Thymus (tissue), 11 donors: Measurements from ENCODE around the gene MLPH. TPM values are rescaled to one million over a fixed set of nuclear protein-coding genes. Genes with fewer than 3 reads are reported as not detected.

Experiments used
- DNase-seq, 9 donors: peaks; one replicate each; pipeline ENCODE4 v3.0.0-alpha.2; 2013; ENCODE audit warnings: low spot score in 9 of 9, low read depth in 6 of 9, missing footprints in 1 of 9
- H3K27ac ChIP-seq, 2 donors: one replicate each; pipeline ENCODE4 v1.5.1; 2013; ENCODE audit warnings: control low read depth in 1 of 2, low read depth in 1 of 2, low read length in 1 of 2, mild to moderate bottlenecking in 1 of 2, moderate library complexity in 1 of 2
- H3K27me3 ChIP-seq, 2 donors: one replicate each; pipeline ENCODE4 v1.5.1; 2013; ENCODE audit warnings: low read length in 1 of 2; ENCODE audit not compliant: control insufficient read depth in 2 of 2, insufficient read depth in 1 of 2
- H3K36me3 ChIP-seq, 2 donors: one replicate each; pipeline ENCODE4 v1.5.1; 2013; ENCODE audit warnings: low read length in 1 of 2, mild to moderate bottlenecking in 1 of 2, moderate library complexity in 1 of 2; ENCODE audit not compliant: control insufficient read depth in 2 of 2, insufficient read depth in 2 of 2
- H3K4me1 ChIP-seq, 2 donors: one replicate each; pipeline ENCODE4 v1.5.1; 2013; ENCODE audit warnings: low read length in 2 of 2; ENCODE audit not compliant: control insufficient read depth in 2 of 2, insufficient read depth in 2 of 2
- H3K4me3 ChIP-seq, 2 donors: one replicate each; pipeline ENCODE4 v1.5.1; 2013; ENCODE audit warnings: low read length in 2 of 2, control low read depth in 1 of 2, mild to moderate bottlenecking in 1 of 2
- H3K9me3 ChIP-seq, 2 donors: one replicate each; pipeline ENCODE4 v1.5.1; 2013; ENCODE audit warnings: low read length in 1 of 2, mild to moderate bottlenecking in 1 of 2; ENCODE audit not compliant: control insufficient read depth in 2 of 2, insufficient read depth in 1 of 2
- WGBS: extraction: QIAGEN DNeasy Blood & Tissue Kit; methylation state at CpG from one replicate; pipeline ENCODE4 v1.1.7; 2013; 5-methylcytosine and 5-hydroxymethylcytosine counted together
- polyA plus RNA-seq: library from polyadenylated mRNA; stranded (reverse); fragments of 200-250 nt; gene quantifications from one replicate; pipeline ENCODE4 v1.2.3, GENCODE V29; 2013
- total RNA-seq: library from RNA; stranded (reverse); fragments of 120-200 nt; gene quantifications from one replicate; pipeline ENCODE4 v1.2.4, GENCODE V29; 2013
- donor health status: healthy.

The MLPH gene
- total and polyA plus RNA-seq, 2 donors = 0.24 to 2.4 TPM

- Histone ChIP-seq H3K9me3 (peaks cover 0 to 6% of the 10 kb centered on the region in 2 donors), H3K36me3 (no peaks in the 10 kb centered on the region), H3K4me3 (no peak overlapping the region), H3K27me3 (peaks cover 0 to 42% of the 10 kb centered on the region in 2 donors), H3K27ac (no peak overlapping the region), H3K4me1 (peaks cover 0 to 3% of the 10 kb centered on the region in 2 donors)
- DNase-seq = no peak
- 70% methylated on average over 11 of the region's 11 CpGs for WGBS
These were observed 11.3 kb downstream of the MLPH start for GRCh38 chr2:237498341-237498740.

- H3K4me3 ChIP-seq = no peak overlapping the region
- no peak overlapping the region for H3K27ac ChIP-seq
- H3K27me3 ChIP-seq = peaks cover 0 to 39% of the 10 kb centered on the region in 2 donors
- H3K36me3 ChIP-seq = no peaks in the 10 kb centered on the region
- 67% methylated on average over 13 of the region's 13 CpGs for WGBS
- H3K9me3 ChIP-seq = no peaks in the 10 kb centered on the region
- peaks cover 0 to 3% of the 10 kb centered on the region in 2 donors for H3K4me1 ChIP-seq
- DNase-seq = no peak
These were observed 13.8 kb downstream of the MLPH start for GRCh38 chr2:237500681-237501424.

- H3K27ac ChIP-seq = no peak overlapping the region
- no peak for DNase-seq
- no peaks in the 10 kb centered on the region for H3K4me1 ChIP-seq
- no peak overlapping the region for H3K4me3 ChIP-seq
- no peaks in the 10 kb centered on the region for H3K36me3 ChIP-seq
- no peaks in the 10 kb centered on the region for H3K9me3 ChIP-seq
- 91% methylated on average over 2 of the region's 2 CpGs for WGBS
- peaks cover 0 to 31% of the 10 kb centered on the region in 2 donors for H3K27me3 ChIP-seq
These were observed 15.0 kb downstream of the MLPH start for GRCh38 chr2:237501892-237502513.

DNA sequence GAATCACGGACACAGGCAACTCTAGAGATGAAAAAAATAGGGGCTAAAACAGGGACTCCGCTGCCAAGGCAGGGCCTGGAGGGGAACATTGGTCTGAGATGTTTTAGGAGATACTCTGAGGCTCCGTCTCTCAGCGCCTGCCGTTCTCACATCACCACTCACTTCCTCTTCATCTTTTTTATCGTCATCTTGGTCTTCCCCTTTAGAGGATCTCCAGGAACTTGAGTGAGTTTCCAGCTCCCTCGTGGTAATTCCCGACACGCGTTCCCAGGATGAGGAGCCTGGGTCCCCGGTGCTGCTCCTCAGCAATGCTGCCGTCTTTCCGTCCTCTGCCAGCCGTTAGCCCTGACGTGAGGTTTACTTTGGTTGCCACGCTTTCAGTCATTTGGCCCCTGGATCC lies 16.1 kb downstream of the MLPH start:
- no peaks in the 10 kb centered on the region for H3K9me3 ChIP-seq
- H3K36me3 ChIP-seq = no peaks in the 10 kb centered on the region
- H3K27me3 ChIP-seq = peaks cover 0 to 19% of the 10 kb centered on the region in 2 donors
- 83% methylated on average over 16 of the region's 16 CpGs for WGBS
- no peak overlapping the region for H3K27ac ChIP-seq
- H3K4me3 ChIP-seq = no peak overlapping the region
- no peaks in the 10 kb centered on the region for H3K4me1 ChIP-seq
- no peak for DNase-seq

DNA sequence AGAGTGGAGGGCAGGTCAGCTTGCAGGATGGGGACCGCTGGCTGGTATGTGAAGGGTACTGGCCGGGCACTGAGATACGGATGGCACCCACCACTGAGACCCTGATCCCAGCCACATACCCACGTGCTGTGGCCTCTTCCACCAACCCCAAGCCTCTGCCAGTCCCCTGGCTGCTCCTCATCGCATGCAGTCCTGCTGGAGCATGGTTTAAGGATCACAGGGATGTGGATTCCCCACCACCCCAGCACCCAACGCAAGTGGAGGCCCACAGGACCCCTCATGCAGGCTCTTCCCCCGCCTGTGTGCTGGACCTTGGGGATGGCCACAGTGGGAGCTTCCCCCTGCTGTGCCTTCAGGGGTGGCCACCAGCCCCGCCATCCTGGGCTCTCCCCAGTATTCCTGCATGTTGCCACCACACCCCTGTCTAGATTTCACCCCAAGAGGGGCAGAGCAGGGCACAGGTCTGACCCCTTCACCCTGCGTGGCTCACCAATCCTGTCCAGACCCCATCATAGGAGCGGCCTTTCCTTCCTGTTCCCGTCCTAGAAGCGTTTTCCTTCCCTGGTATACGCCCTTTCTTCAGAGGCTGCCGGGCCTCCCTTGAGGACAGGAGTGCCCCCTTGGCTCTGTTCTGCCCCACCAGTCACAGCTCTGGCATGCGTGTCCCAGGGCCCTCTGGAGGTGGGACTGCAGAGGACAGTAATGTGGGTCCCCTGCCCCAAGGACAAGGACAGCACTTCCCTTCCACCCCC lies 18.3 kb downstream of the MLPH start:
- Histone ChIP-seq H3K27me3 (peaks cover 0 to 13% of the 10 kb centered on the region in 2 donors), H3K27ac (no peak overlapping the region)
- WGBS = 91% methylated on average over 15 of the region's 15 CpGs

DNA sequence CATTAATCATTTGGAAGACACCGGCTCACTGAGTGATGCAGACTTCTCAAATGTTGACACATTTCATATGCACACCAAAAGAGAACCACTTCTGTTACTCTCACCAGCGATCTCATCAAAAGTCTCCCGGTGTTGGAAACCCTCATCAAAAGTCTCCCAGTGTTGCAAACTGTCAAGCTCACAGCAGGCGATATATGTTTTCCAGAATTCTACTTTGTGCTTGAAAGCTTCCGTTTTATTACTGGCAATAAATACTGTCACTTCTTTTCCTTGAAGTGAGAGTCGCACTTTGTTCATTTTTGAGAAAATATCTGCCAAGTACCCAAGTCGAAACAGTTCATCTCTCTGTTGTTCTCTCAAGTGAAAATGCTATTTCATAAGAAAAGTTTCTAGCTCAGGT lies 20.5 kb downstream of the MLPH start:
- no peak overlapping the region for H3K27ac ChIP-seq
- H3K9me3 ChIP-seq = no peaks in the 10 kb centered on the region
- peaks cover 0 to 5% of the 10 kb centered on the region in 2 donors for H3K27me3 ChIP-seq
- H3K4me3 ChIP-seq = no peak overlapping the region
- peaks cover 0 to 1% of the 10 kb centered on the region in 2 donors for H3K4me1 ChIP-seq
- DNase-seq = no peak
- 71% methylated on average over 7 of the region's 7 CpGs for WGBS
- no peaks in the 10 kb centered on the region for H3K36me3 ChIP-seq

More for the DNA sequence above, 18.3 kb downstream of the MLPH start:
- H3K4me1 ChIP-seq = no peaks in the 10 kb centered on the region
- no peaks in the 10 kb centered on the region for H3K36me3 ChIP-seq
- H3K9me3 ChIP-seq = no peaks in the 10 kb centered on the region
- DNase-seq = no peak
- H3K4me3 ChIP-seq = no peak overlapping the region

GRCh38 chr2:237508361-237508760 lies 21.3 kb downstream of the MLPH start:
- Histone ChIP-seq H3K4me1 (peaks cover 0 to 3% of the 10 kb centered on the region in 2 donors), H3K9me3 (no peaks in the 10 kb centered on the region), H3K36me3 (no peaks in the 10 kb centered on the region), H3K27me3 (peaks cover 0 to 5% of the 10 kb centered on the region in 2 donors), H3K4me3 (no peak overlapping the region), H3K27ac (no peak overlapping the region)
- WGBS = 96% methylated on average over 4 of the region's 4 CpGs
- DNase-seq = no peak

GRCh38 chr2:237509151-237509550 lies 22.1 kb downstream of the MLPH start:
- Histone ChIP-seq H3K9me3 (no peaks in the 10 kb centered on the region), H3K4me3 (no peak overlapping the region), H3K36me3 (no peaks in the 10 kb centered on the region), H3K4me1 (peaks cover 0 to 3% of the 10 kb centered on the region in 2 donors), H3K27me3 (peaks cover 0 to 5% of the 10 kb centered on the region in 2 donors), H3K27ac (no peak overlapping the region)
- 94% methylated on average over 2 of the region's 2 CpGs for WGBS
- no peak for DNase-seq

DNA sequence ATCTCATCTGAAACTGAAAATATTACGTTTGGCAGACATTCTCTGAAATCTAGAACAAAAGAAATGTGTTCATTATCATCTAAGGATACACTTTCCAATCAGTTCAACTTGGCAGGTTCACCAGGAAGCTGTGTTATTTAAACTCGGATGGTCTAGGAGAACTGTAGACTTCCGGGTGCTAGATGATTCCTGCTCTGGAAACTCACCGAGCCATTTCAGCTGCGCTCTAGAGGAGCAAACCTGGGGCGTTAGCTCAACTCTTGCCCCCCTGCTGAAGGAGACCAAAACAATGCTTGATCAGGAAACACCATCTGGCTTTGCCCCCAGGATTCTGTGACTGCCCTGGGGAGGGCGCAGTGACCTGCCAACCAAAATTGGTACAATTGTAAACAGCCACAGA lies 22.9 kb downstream of the MLPH start:
- no peak overlapping the region for H3K27ac ChIP-seq
- no peaks in the 10 kb centered on the region for H3K9me3 ChIP-seq
- peaks cover 0 to 4% of the 10 kb centered on the region in 2 donors for H3K27me3 ChIP-seq
- DNase-seq = no peak
- H3K4me1 ChIP-seq = peaks cover 0 to 3% of the 10 kb centered on the region in 2 donors
- 91% methylated on average over 7 of the region's 7 CpGs for WGBS
- H3K36me3 ChIP-seq = no peaks in the 10 kb centered on the region
- H3K4me3 ChIP-seq = no peak overlapping the region
